PC-3 (cell line): ENCODE data around the gene ARHGAP26.

Experiments
- EZH2 ChIP-seq: fragments of 300-600 bp; sonication (generic); IDR thresholded peaks from one replicate; pipeline ENCODE4 v1.6.1; 2017; ENCODE audit warnings: antibody characterized with exemption, mild to moderate bottlenecking, low read length; ENCODE audit not compliant: unreplicated experiment
- EZH2phosphoT487 ChIP-seq: fragments of 300-600 bp; sonication (generic); IDR thresholded peaks from 2 replicates; pipeline ENCODE4 v1.6.1; 2018; ENCODE audit warnings: mild to moderate bottlenecking, antibody characterized with exemption, low read length, borderline replicate concordance
- TF ChIP-seq, protein P1 (sequence below): fragments of 300-600 bp; sonication (generic); conservative IDR thresholded peaks from 2 replicates; pipeline ENCODE4 v1.5.1; 2017; ENCODE audit warnings: antibody characterized with exemption, low read depth, mild to moderate bottlenecking, low read length

DNA sequence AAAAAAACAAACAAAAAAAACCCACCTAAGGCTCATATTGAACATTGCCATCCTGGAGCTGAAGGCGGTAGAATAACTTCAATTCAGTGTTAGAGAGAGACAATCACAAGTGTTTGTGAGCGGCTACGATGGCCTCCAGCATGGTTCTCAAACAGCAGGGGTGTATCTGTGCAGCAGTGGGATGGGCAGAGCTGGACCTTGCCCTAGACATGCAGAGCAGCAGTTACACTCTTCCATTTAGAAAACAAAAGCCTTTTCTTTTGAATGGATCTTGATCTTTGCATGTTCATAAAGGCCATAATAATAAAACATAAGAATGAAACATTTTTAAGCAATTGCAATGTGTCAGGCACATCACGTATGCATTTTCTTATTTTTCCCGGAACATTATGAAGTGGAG, 50.3 kb downstream of the ARHGAP26 start:
- TF ChIP-seq, protein P1, sequence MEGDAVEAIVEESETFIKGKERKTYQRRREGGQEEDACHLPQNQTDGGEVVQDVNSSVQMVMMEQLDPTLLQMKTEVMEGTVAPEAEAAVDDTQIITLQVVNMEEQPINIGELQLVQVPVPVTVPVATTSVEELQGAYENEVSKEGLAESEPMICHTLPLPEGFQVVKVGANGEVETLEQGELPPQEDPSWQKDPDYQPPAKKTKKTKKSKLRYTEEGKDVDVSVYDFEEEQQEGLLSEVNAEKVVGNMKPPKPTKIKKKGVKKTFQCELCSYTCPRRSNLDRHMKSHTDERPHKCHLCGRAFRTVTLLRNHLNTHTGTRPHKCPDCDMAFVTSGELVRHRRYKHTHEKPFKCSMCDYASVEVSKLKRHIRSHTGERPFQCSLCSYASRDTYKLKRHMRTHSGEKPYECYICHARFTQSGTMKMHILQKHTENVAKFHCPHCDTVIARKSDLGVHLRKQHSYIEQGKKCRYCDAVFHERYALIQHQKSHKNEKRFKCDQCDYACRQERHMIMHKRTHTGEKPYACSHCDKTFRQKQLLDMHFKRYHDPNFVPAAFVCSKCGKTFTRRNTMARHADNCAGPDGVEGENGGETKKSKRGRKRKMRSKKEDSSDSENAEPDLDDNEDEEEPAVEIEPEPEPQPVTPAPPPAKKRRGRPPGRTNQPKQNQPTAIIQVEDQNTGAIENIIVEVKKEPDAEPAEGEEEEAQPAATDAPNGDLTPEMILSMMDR: no peak
- TF ChIP-seq EZH2phosphoT487: no peak
- TF ChIP-seq EZH2: no peak
